Keratinocyte (primary cell): ENCODE results near the gene CLEC17A.

ENCODE experiments used
- CTCF ChIP-seq, 3 experiments: IDR thresholded peaks in 1 of 3; conservative IDR thresholded peaks in 1 of 3; optimal IDR thresholded peaks in 1 of 3; 2 replicates in 2 of 3; 3 replicates in 1 of 3; pipeline versions ENCODE3 to v1.5.1; 2011; ENCODE audit warnings: low read length in 3 of 3, mild to moderate bottlenecking in 3 of 3, moderate library complexity in 2 of 3, control low read depth in 1 of 3, inconsistent platforms in 1 of 3; ENCODE audit not compliant: insufficient read depth in 2 of 3; ENCODE audit errors: extremely low read depth in 1 of 3
- EZH2 ChIP-seq: IDR thresholded peaks from one replicate; pipeline ENCODE4 v1.6.1; 2012; ENCODE audit warnings: inconsistent platforms, mild to moderate bottlenecking, low read length, moderate library complexity

- TF ChIP-seq CTCF (optimal IDR thresholded peaks at IDR 0.05 in 1 of 3, IDR thresholded peaks at IDR 0.05 in 1 of 3, conservative IDR thresholded peaks at IDR 0.05 in 1 of 3; ENCODE audit: extremely low read depth in 1 of 3, insufficient read depth in 2 of 3, low read length in 3 of 3) (no peak), EZH2 (no peak)
These were observed 42.0 kb upstream of the CLEC17A start for GRCh38 chr19:14540741-14541525.
